ENCODE data around the gene HPGD. TPM values are rescaled to one million over a fixed set of nuclear protein-coding genes. Genes with fewer than 3 reads are reported as not detected.

The HPGD gene
- polyA plus RNA-seq, 6 donors from 2014 or later, result 0.26 to 0.73 (median 0.53) TPM; not detected in 3

DNA sequence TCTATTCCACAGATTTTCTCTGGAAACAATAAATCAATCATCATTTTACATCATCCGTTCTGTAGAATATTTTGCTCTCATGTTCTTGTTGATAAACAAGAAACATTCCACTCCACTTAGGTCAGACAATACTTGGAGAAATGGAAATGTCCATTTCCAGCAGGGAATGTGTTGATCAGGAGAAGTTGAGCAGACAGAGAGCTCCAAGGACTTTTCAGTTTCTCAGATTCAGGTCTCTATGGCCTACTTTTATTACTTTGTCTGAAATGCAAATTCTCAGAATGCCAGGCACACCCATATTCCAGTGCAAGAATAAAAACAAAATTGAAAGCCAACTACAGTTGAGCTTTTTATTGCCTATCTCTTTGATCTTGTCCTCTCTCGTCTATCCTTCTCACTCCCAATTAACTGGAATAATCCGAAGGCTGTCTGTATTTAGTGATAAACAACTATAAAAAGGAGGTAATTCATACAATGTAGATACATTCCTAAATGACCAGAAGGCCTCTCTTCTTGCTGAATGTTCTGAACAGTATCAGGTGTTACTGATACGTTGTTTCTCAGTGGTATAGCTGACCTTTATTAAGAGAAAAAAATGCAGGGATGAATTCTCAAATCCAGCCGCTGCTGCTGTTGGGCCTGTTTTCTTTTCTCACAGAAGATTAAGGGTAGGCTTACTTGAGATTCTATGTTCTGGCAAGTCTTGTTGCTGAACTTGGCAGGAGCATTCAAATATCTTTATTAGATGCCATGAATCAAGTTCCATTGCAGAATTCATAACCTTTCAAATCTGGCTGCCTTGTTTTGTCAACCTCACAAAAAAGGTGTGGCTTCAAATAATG, 72.1 kb downstream of the HPGD start:
- Mint-ChIP-seq H3K9me3 (no peaks in the 10 kb centered on the region), H3K4me1 (no peaks in the 10 kb centered on the region), H3K27ac (no peak overlapping the region), H3K4me3 (no peak overlapping the region), H3K27me3 (no peaks in the 10 kb centered on the region), H3K36me3 (no peaks in the 10 kb centered on the region)
- no peak for DNase-seq
- ATAC-seq (ENCODE audit: low read depth in 2 of 2), result no peak

DNA sequence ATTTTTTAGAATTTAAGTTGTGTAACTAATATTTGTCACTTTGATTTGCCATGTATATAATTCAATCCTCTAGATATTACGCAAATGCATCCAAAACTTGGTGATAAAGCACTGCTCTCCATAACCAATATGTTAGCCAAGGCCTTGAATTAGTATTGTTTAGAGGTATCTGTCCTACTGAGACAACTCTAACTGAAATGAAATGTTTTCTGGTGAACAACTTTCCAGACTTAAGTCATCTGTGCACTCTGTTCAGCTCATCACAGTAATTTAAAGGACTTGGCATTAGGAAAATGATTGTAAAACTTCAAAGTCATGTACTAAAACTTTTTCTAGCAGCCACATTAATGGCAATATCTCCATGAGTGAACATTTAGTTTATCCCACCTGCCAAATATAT, 73.1 kb downstream of the HPGD start:
- Mint-ChIP-seq H3K4me1 (no peaks in the 10 kb centered on the region), H3K9me3 (no peaks in the 10 kb centered on the region), H3K36me3 (no peaks in the 10 kb centered on the region), H3K27me3 (no peaks in the 10 kb centered on the region), H3K27ac (no peak overlapping the region), H3K4me3 (no peak overlapping the region)
- no peak for ATAC-seq (ENCODE audit: low read depth in 2 of 2)
- no peak for DNase-seq

DNA sequence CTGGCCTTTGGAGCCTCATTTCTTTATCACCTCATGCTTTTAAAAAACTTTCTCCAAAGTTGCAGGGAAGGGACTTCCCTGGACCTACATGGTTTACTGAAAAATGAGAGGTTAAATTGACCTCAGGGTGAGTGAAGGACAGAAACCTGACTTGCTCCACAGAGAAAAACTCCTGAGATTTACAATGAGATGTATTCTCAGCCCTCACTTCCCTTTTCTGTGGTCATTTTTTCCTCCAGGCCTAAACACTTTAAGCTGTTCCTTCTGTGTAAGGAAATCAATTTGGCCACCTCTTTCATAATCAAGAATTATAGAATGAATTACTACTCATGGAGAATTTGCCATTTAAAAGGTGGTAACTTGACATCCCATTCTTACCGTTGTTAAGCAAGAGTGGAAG, 77.9 kb downstream of the HPGD start:
- peaks cover 3 to 9% (median 6%) of the 10 kb centered on the region in 7 donors for H3K9me3 Mint-ChIP-seq
- no peaks in the 10 kb centered on the region for H3K27me3 Mint-ChIP-seq
- no peak for DNase-seq
- no peak overlapping the region for H3K27ac Mint-ChIP-seq
- no peak overlapping the region for H3K4me3 Mint-ChIP-seq
- no peak for ATAC-seq (ENCODE audit: low read depth in 2 of 2)
- H3K4me1 Mint-ChIP-seq, result no peaks in the 10 kb centered on the region
- peaks cover 0 to 7% of the 10 kb centered on the region in 2 donors for H3K36me3 Mint-ChIP-seq

Other genes starting within 250 kb of the HPGD start
- gene FBXO8, start 238.8 kb downstream of the HPGD start, polyA plus RNA-seq (ENCODE audit: low read depth in 6 of 6), result 10 to 100 TPM; 14.1 to 21.2 (median 17.2) TPM
- 10 to 100 TPM in 4 of 6 donors, 1 to 10 TPM in 2; 6.9 to 15.5 (median 12.0) TPM for gene CEP44, start 238.6 kb downstream of the HPGD start, polyA plus RNA-seq (ENCODE audit: low read depth in 6 of 6)